Ectodermal cell (in vitro differentiated cells): ENCODE results near the gene CABLES1.

Experiments used
- H3K27ac ChIP-seq: 2 replicates; pipeline ENCODE4 v1.7.0; 2013; ENCODE audit warnings: mild to moderate bottlenecking, low read depth, low read length; ENCODE audit not compliant: insufficient read depth, poor library complexity, severe bottlenecking
- H3K27me3 ChIP-seq: 2 replicates; pipeline ENCODE4 v1.7.0; 2013; ENCODE audit warnings: mild to moderate bottlenecking, low read length; ENCODE audit not compliant: insufficient read depth, control insufficient read depth, poor library complexity, severe bottlenecking
- H3K36me3 ChIP-seq: one replicate; pipeline ENCODE4 v1.7.0; 2013; ENCODE audit warnings: low read length; ENCODE audit not compliant: control insufficient read depth, insufficient read depth
- H3K4me1 ChIP-seq: one replicate; pipeline ENCODE4 v1.7.0; 2013; ENCODE audit warnings: low read length; ENCODE audit not compliant: control insufficient read depth, insufficient read depth
- H3K4me3 ChIP-seq: 2 replicates; pipeline ENCODE4 v1.7.0; 2013; ENCODE audit warnings: low read depth, low read length, control low read depth; ENCODE audit not compliant: insufficient read depth
- H3K9me3 ChIP-seq: 2 replicates; pipeline ENCODE4 v1.7.0; 2013; ENCODE audit warnings: mild to moderate bottlenecking, low read length, moderate library complexity; ENCODE audit not compliant: control insufficient read depth
- WGBS, 2 experiments: methylation state at CpG; one replicate each; pipeline ENCODE4 v1.1.7; 2013; ENCODE audit warnings: missing lambda C conversion rate in 2 of 2; 5-methylcytosine and 5-hydroxymethylcytosine counted together

Gene CABLES1

GRCh38 chr18:23273443-23273966 lies 138.2 kb downstream of the CABLES1 start:
- H3K36me3 ChIP-seq, result no peaks in the 10 kb centered on the region
- H3K9me3 ChIP-seq, result no peaks in the 10 kb centered on the region
- H3K27ac ChIP-seq, result no peak overlapping the region
- H3K4me1 ChIP-seq, result no peaks in the 10 kb centered on the region
- no peaks in the 10 kb centered on the region for H3K27me3 ChIP-seq
- H3K4me3 ChIP-seq, result no peak overlapping the region
- 91 to 93% methylated on average over 10 of the region's 10 CpGs for WGBS, 2 experiments

GRCh38 chr18:23274638-23275482 lies 139.6 kb downstream of the CABLES1 start:
- Histone ChIP-seq H3K36me3 (no peaks in the 10 kb centered on the region), H3K9me3 (no peaks in the 10 kb centered on the region), H3K27ac (no peak overlapping the region), H3K4me1 (no peaks in the 10 kb centered on the region), H3K27me3 (no peaks in the 10 kb centered on the region), H3K4me3 (no peak overlapping the region)
- WGBS, 2 experiments, result 91 to 94% methylated on average over 17 of the region's 17 CpGs

GRCh38 chr18:23276451-23276850 lies 141.2 kb downstream of the CABLES1 start:
- Histone ChIP-seq H3K4me3 (no peak overlapping the region), H3K27me3 (no peaks in the 10 kb centered on the region), H3K9me3 (no peaks in the 10 kb centered on the region), H3K4me1 (no peaks in the 10 kb centered on the region), H3K27ac (no peak overlapping the region), H3K36me3 (no peaks in the 10 kb centered on the region)
- 96% methylated on average over 5 of the region's 5 CpGs for WGBS, 2 experiments

- Histone ChIP-seq H3K27me3 (no peaks in the 10 kb centered on the region), H3K27ac (no peak overlapping the region), H3K36me3 (no peaks in the 10 kb centered on the region), H3K4me3 (no peak overlapping the region), H3K9me3 (no peaks in the 10 kb centered on the region), H3K4me1 (peaks cover 4% of the 10 kb centered on the region)
Observed at GRCh38 chr18:23277399-23277798, 142.1 kb downstream of the CABLES1 start.

- 95% methylated on average over 12 of the region's 12 CpGs for WGBS, 2 experiments
- no peaks in the 10 kb centered on the region for H3K27me3 ChIP-seq
- H3K36me3 ChIP-seq, result no peaks in the 10 kb centered on the region
- peaks cover 12% of the 10 kb centered on the region for H3K4me1 ChIP-seq
- no peaks in the 10 kb centered on the region for H3K9me3 ChIP-seq
- no peak overlapping the region for H3K4me3 ChIP-seq
- H3K27ac ChIP-seq, result no peak overlapping the region
Observed at GRCh38 chr18:23279931-23280330, 144.6 kb downstream of the CABLES1 start.

GRCh38 chr18:23280844-23281243 lies 145.6 kb downstream of the CABLES1 start:
- H3K4me1 ChIP-seq, result peaks cover 13% of the 10 kb centered on the region
- H3K4me3 ChIP-seq, result no peak overlapping the region
- no peak overlapping the region for H3K27ac ChIP-seq
- no peaks in the 10 kb centered on the region for H3K36me3 ChIP-seq
- 91 to 96% methylated on average over 5 of the region's 5 CpGs for WGBS, 2 experiments
- H3K9me3 ChIP-seq, result no peaks in the 10 kb centered on the region
- H3K27me3 ChIP-seq, result no peaks in the 10 kb centered on the region

GRCh38 chr18:23281626-23282436 lies 146.5 kb downstream of the CABLES1 start:
- H3K4me3 ChIP-seq, result no peak overlapping the region
- no peaks in the 10 kb centered on the region for H3K27me3 ChIP-seq
- 69 to 71% methylated on average over 14 of the region's 14 CpGs for WGBS, 2 experiments
- no peaks in the 10 kb centered on the region for H3K9me3 ChIP-seq
- H3K4me1 ChIP-seq, result peaks cover 13% of the 10 kb centered on the region
- no peaks in the 10 kb centered on the region for H3K36me3 ChIP-seq
- no peak overlapping the region for H3K27ac ChIP-seq

- no peak overlapping the region for H3K27ac ChIP-seq
- 76 to 80% methylated on average over 6 of the region's 6 CpGs for WGBS, 2 experiments
- H3K4me1 ChIP-seq, result peaks cover 13% of the 10 kb centered on the region
- no peaks in the 10 kb centered on the region for H3K36me3 ChIP-seq
- no peaks in the 10 kb centered on the region for H3K9me3 ChIP-seq
- no peak overlapping the region for H3K4me3 ChIP-seq
- no peaks in the 10 kb centered on the region for H3K27me3 ChIP-seq
Observed at GRCh38 chr18:23282437-23282781, 147.1 kb downstream of the CABLES1 start.

GRCh38 chr18:23283916-23284430 lies 148.7 kb downstream of the CABLES1 start:
- no peaks in the 10 kb centered on the region for H3K27me3 ChIP-seq
- no peak overlapping the region for H3K4me3 ChIP-seq
- no peak overlapping the region for H3K27ac ChIP-seq
- no peaks in the 10 kb centered on the region for H3K9me3 ChIP-seq
- no peaks in the 10 kb centered on the region for H3K36me3 ChIP-seq
- H3K4me1 ChIP-seq, result peaks cover 13% of the 10 kb centered on the region
- 7 to 11% methylated on average over 2 of the region's 2 CpGs for WGBS, 2 experiments

- 63 to 81% methylated on average over 2 of the region's 2 CpGs for WGBS, 2 experiments
- Histone ChIP-seq H3K36me3 (no peaks in the 10 kb centered on the region), H3K4me3 (no peak overlapping the region), H3K27me3 (no peaks in the 10 kb centered on the region), H3K4me1 (peaks cover 13% of the 10 kb centered on the region), H3K27ac (no peak overlapping the region), H3K9me3 (no peaks in the 10 kb centered on the region)
Observed at GRCh38 chr18:23284629-23285028, 149.3 kb downstream of the CABLES1 start.
